GM12878 (cell line): ENCODE measurements around the gene SRP14. TPM values are rescaled to one million over a fixed set of nuclear protein-coding genes. Genes with fewer than 3 reads are reported as not detected.

Experiments
- ATAC-seq: fragments of 200-7000 bp; cut with Tn5 transposase; 3 replicates; pipeline ENCODE4 v1.9.1; 2020; ENCODE audit warnings: mild to moderate bottlenecking, moderate library complexity
- BruUV-seq: library from RNA; stranded (reverse); fragments of 400-500 nt; replicated peaks from 2 replicates; lab custom pipeline; 2021; lab: Mats Ljungman, UMichigan
- CTCF ChIA-PET: fragments of 300-600 bp; sonication (Branson Sonifier 250); formaldehyde crosslinking; extraction: SDS; loops from one replicate; lab custom pipeline; 2021; ENCODE audit warnings: inconsistent platforms; lab: Yijun Ruan, JAX
- POLR2A ChIA-PET: fragments of 350-600 bp; formaldehyde crosslinking; extraction: SDS; loops from one replicate; lab custom pipeline; 2021; ENCODE audit warnings: inconsistent platforms; lab: Charles Lee
- RAD21 ChIA-PET: fragments of 300-600 bp; sonication (Branson Sonifier 250); formaldehyde crosslinking; loops from one replicate; lab custom pipeline; 2023; ENCODE audit warnings: antibody characterized with exemption; ENCODE audit not compliant: unreplicated experiment; lab: Charles Lee
- SMC1A ChIA-PET: fragments of 300-600 bp; sonication (Branson Sonifier 250); formaldehyde crosslinking; loops from one replicate; lab custom pipeline; 2023; ENCODE audit not compliant: unreplicated experiment, uncharacterized antibody; lab: Charles Lee
- DNase-seq: peaks from one replicate; pipeline ENCODE4 v3.0.0-alpha.2; 2011; ENCODE audit warnings: low read depth, low spot score
- FAIRE-seq: peaks from 3 replicates; lab custom pipeline; 2011; peaks lifted over from hg19 to GRCh38; lab: Jason Lieb, UNC
- H2AFZ ChIP-seq: 2 replicates; pipeline ENCODE4 v1.6.0; 2011; ENCODE audit warnings: low read depth, low read length, control low read depth; ENCODE audit not compliant: control insufficient read depth
- H3K27ac ChIP-seq: 2 replicates; pipeline ENCODE4 v1.5.1; 2011; ENCODE audit warnings: control low read depth; ENCODE audit not compliant: control insufficient read depth, insufficient read depth
- H3K27me3 ChIP-seq, 2 experiments: replicated peaks in 1 of 2; 2 replicates each; pipeline versions ENCODE4 v1.6.0 to v1.6.1; 2011; ENCODE audit warnings: low read length in 1 of 2; ENCODE audit not compliant: control insufficient read depth in 2 of 2, insufficient read depth in 2 of 2
- H3K36me3 ChIP-seq, 2 experiments: 2 replicates each; pipeline ENCODE4 v1.5.1; 2011; ENCODE audit warnings: low read length in 1 of 2; ENCODE audit not compliant: control insufficient read depth in 2 of 2, insufficient read depth in 2 of 2
- H3K4me1 ChIP-seq: 2 replicates; pipeline ENCODE4 v1.6.1; 2011; ENCODE audit warnings: mild to moderate bottlenecking, low read length, moderate library complexity, mixed read lengths; ENCODE audit not compliant: control insufficient read depth, insufficient read depth
- H3K4me2 ChIP-seq: 2 replicates; pipeline ENCODE4 v1.6.0; 2011; ENCODE audit warnings: control low read depth; ENCODE audit not compliant: control insufficient read depth, insufficient read depth
- H3K4me3 ChIP-seq: fragments of 200-600 bp; sonication (generic); 2 replicates; pipeline ENCODE4 v1.5.1; 2016
- H3K79me2 ChIP-seq: 2 replicates; pipeline ENCODE4 v1.6.0; 2011; ENCODE audit warnings: low read length; ENCODE audit not compliant: control insufficient read depth, insufficient read depth
- H3K9ac ChIP-seq: 2 replicates; pipeline ENCODE4 v1.8.0; 2011; ENCODE audit warnings: low read length, control low read depth, mixed read lengths; ENCODE audit not compliant: control insufficient read depth, insufficient read depth
- H3K9me3 ChIP-seq: replicated peaks from 3 replicates; pipeline ENCODE4 v1.5.1; 2011; ENCODE audit warnings: mild to moderate bottlenecking, low read length; ENCODE audit not compliant: control insufficient read depth, insufficient read depth
- H4K20me1 ChIP-seq: 2 replicates; pipeline ENCODE4 v1.6.0; 2011; ENCODE audit not compliant: control insufficient read depth, insufficient read depth
- HDAC2 ChIP-seq: fragments of 200-600 bp; sonication (generic); IDR thresholded peaks from 2 replicates; pipeline ENCODE4 v1.6.1; 2017
- KDM1A ChIP-seq: fragments of 200-600 bp; sonication (generic); IDR thresholded peaks from 2 replicates; pipeline ENCODE4 v1.6.1; 2016; ENCODE audit warnings: borderline replicate concordance
- RFX5 ChIP-seq: IDR thresholded peaks from 2 replicates; pipeline ENCODE4 v1.6.1; 2011; ENCODE audit warnings: low read depth, low read length, improper control_type of control experiment
- SPI1 ChIP-seq: IDR thresholded peaks from 2 replicates; pipeline ENCODE4 v1.6.1; 2011; ENCODE audit warnings: low read depth, mild to moderate bottlenecking, low read length, moderate library complexity, borderline replicate concordance; ENCODE audit not compliant: insufficient read depth
- TCF3 ChIP-seq: IDR thresholded peaks from 2 replicates; pipeline ENCODE4 v1.6.1; 2012; ENCODE audit warnings: low read depth, mild to moderate bottlenecking, low read length, borderline replicate concordance; ENCODE audit not compliant: insufficient read depth
- WGBS: methylation state at CpG from one replicate; pipeline ENCODE4 v1.1.6; 2016; ENCODE audit warnings: low lambda C conversion rate; ENCODE audit not compliant: insufficient replicate concordance, insufficient coverage; ENCODE audit errors: missing lambda C conversion rate; 5-methylcytosine and 5-hydroxymethylcytosine counted together
- in situ Hi-C: fragments of 300-500 bp; cut with MboI; formaldehyde crosslinking; loops from 9 replicates; pipeline ENCODE4 v1.14.3; 2018; ENCODE audit warnings: mixed read lengths
- intact Hi-C: fragments of 100-400 bp; cut with micrococcal nuclease; formaldehyde crosslinking; loops from one replicate; pipeline ENCODE4 v1.14.2; 2022; ENCODE audit not compliant: unreplicated experiment
- polyA plus RNA-seq, 11 experiments: library from polyadenylated mRNA; depleted of rRNA in 4 of 11; unstranded in 6 of 11; stranded (reverse) in 5 of 11; fragments of >200 nt; fragmentation: Nextera tagmentation in 4 of 11; fragmentation: Illumina TruSeq in 1 of 11; extraction: Ambion mirVana in 4 of 11; extraction: Trizol in 1 of 11; gene quantifications; 1 replicate in 1 of 11; 2 replicates in 10 of 11; pipeline versions ENCODE4 v1.2.1 to v1.2.3, GENCODE V29; 2011 to 2016; ENCODE audit warnings: inconsistent platforms in 2 of 11, missing spikeins in 2 of 11, low read depth in 1 of 11
- total RNA-seq, 4 experiments: library from RNA; depleted of rRNA in 3 of 4; stranded (reverse); fragments of >200 nt in 3 of 4; fragmentation: Illumina TruSeq in 1 of 4; extraction: Trizol in 1 of 4; gene quantifications; 2 replicates each; pipeline versions ENCODE4 v1.2.1 to v1.2.3, GENCODE V29; 2013 to 2021
- TF ChIP-seq, protein P1 (sequence below): IDR thresholded peaks from 2 replicates; pipeline ENCODE4 v1.6.1; 2012; ENCODE audit warnings: low read depth, low read length, improper control_type of control experiment

SRP14 gene
- total and polyA plus RNA-seq, 10 of the 15 experiments (the other 5 are each of a cell fraction or from before 2014, with no cell fraction given), result 141 to 1,182 (median 493) TPM

DNA sequence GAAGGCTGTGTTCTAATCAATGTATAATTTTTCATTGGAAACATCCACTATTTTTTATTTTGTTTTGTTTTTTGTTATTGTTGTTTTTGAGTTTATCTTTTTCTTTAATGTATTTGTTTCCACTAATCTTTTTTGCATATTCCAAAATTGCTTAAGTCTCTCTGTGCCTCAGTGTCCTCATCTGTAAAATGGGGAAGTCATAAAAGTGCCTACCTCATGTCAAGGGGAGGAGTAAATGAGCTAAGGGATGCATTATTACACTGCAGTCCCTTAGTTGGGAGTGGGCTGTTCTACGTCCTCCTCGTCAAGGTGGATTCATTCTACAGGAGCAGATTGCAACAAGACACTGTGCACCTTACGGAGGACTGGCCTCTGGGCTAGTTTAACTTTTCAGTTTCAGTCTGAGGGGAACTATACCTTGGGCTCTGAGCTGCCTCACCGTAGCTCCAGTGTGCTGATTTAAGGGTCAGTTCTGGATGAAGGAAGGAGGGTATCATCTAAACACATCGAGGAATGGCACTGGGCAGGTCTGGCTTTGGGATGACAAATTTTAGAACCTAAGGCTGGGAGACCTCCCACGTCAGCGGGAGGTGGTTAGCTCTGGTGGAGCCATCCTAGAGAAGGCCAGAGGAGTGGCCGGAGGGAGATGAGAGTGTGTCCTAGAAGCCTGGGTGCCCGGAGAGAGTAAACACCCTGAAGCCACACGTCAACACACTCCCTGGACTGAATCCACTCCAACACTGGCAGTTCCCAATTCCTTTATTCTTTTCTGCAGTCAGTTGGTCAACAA, 5.1 kb upstream of the SRP14 start:
- in situ Hi-C loops, result loop anchor here (10.0 kb wide), 1 partner anchor 151 kb away; no protein-coding TSS in a partner anchor
- POLR2A ChIA-PET, result interaction anchor here (1.0 to 8.0 kb wide), 2 partner anchors 60 to 110 kb away, joined by 3 to 307 read pairs; partner anchors contain the start of genes BMF and EIF2AK4
- no peak for ATAC-seq

More for the DNA sequence above, 5.1 kb upstream of the SRP14 start:
- H3K4me2 ChIP-seq, result peak overlapping the region; percentile 78
- H3K9ac ChIP-seq, result no peak overlapping the region; the same call in 1 of the 2 replicates
- H3K4me1 ChIP-seq, result peaks cover 59% of the 10 kb centered on the region
- no peak overlapping the region for H2AFZ ChIP-seq
- WGBS, result 77% methylated on average over 10 of the region's 10 CpGs
- FAIRE-seq (no peak), DNase-seq (no peak)
- ChIA-PET SMC1A (interaction anchor here (0.6 to 23.0 kb wide), 9 partner anchors 59 to 256 kb away, joined by 3 to 1082 read pairs (median 4); partner anchors contain the start of genes BMF and BUB1B), RAD21 (interaction anchor here (0.5 to 8.5 kb wide), 10 partner anchors 9 to 257 kb away, joined by 3 to 903 read pairs (median 4); partner anchors contain the start of gene BMF), CTCF (interaction anchor here (0.7 to 11.8 kb wide), 14 partner anchors 9 to 259 kb away, joined by 3 to 776 read pairs (median 6); partner anchors contain the start of gene BMF)
- no peaks in the 10 kb centered on the region for H3K9me3 ChIP-seq
- no peaks in the 10 kb centered on the region for H4K20me1 ChIP-seq
- no peak overlapping the region for H3K4me3 ChIP-seq
- no peaks in the 10 kb centered on the region; a peak in 1 of 4 replicates for H3K36me3 ChIP-seq
- no peaks in the 10 kb centered on the region for H3K27me3 ChIP-seq
- peak overlapping the region; percentile 17 for H3K27ac ChIP-seq
- TF ChIP-seq RFX5, result no peak
- no peak for TF ChIP-seq KDM1A
- no peak for TF ChIP-seq SPI1
- TF ChIP-seq TCF3, result no peak
- TF ChIP-seq, protein P1, sequence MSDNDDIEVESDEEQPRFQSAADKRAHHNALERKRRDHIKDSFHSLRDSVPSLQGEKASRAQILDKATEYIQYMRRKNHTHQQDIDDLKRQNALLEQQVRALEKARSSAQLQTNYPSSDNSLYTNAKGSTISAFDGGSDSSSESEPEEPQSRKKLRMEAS, result no peak
- TF ChIP-seq HDAC2, result no peak
- H3K79me2 ChIP-seq, result peaks cover 17% of the 10 kb centered on the region
- BruUV-seq, result no TSS peak
- intact Hi-C loops, result loop anchor here (2.0 to 5.0 kb wide), 3 partner anchors 119 to 257 kb away; no protein-coding TSS in a partner anchor
